K562 (cell line): ENCODE measurements around the gene UBE2C. TPM values are rescaled to one million over a fixed set of nuclear protein-coding genes. Genes with fewer than 3 reads are reported as not detected.

Experiments
- CREM ChIP-seq: IDR thresholded peaks from 2 replicates; pipeline ENCODE4 v1.6.1; 2014; ENCODE audit warnings: antibody characterized with exemption, low read depth
- HBP1 ChIP-seq: fragments of 450-650 bp; formaldehyde crosslinking; IDR thresholded peaks from 2 replicates; pipeline ENCODE4 v1.4.0; 2022; ENCODE audit warnings: missing genetic modification characterization
- KDM1A ChIP-seq, 2 experiments: fragments of 450-650 bp; IDR thresholded peaks; 2 replicates each; pipeline ENCODE4 v1.6.1; 2016; ENCODE audit warnings: mild to moderate bottlenecking in 2 of 2
- NR2C2 ChIP-seq, 2 experiments: fragments of 200-800 bp in 1 of 2; sonication (Bioruptor generic) in 1 of 2; sonication (generic) in 1 of 2; formaldehyde crosslinking in 1 of 2; IDR thresholded peaks; 2 replicates each; pipeline versions ENCODE4 v1.6.1 to v1.8.0; 2016 to 2022; ENCODE audit warnings: mild to moderate bottlenecking in 1 of 2, missing compliant biosample characterization in 1 of 2, missing genetic modification characterization in 1 of 2, missing genetic modification reagents in 1 of 2
- RCOR1 ChIP-seq, 2 experiments: IDR thresholded peaks; 2 replicates each; pipeline ENCODE4 v1.6.1; 2012; ENCODE audit warnings: low read depth in 2 of 2, low read length in 2 of 2, borderline replicate concordance in 1 of 2, improper control_type of control experiment in 1 of 2
- SNAPC5 ChIP-seq: fragments of 250-450 bp; sonication (Bioruptor Pico); IDR thresholded peaks from 2 replicates; pipeline ENCODE4 v1.8.0; 2021; ENCODE audit warnings: moderate library complexity, mild to moderate bottlenecking, inconsistent platforms
- TBL1XR1 ChIP-seq, 2 experiments: IDR thresholded peaks; 2 replicates each; pipeline ENCODE4 v1.6.1; 2012; ENCODE audit warnings: improper control_type of control experiment in 2 of 2, low read length in 2 of 2, mild to moderate bottlenecking in 1 of 2
- USF1 ChIP-seq: sonication (generic); formaldehyde crosslinking; IDR thresholded peaks from 2 replicates; pipeline ENCODE4 v1.9.0; 2022; ENCODE audit warnings: mild to moderate bottlenecking, missing genetic modification reagents
- ZNF175 ChIP-seq: fragments of 200-800 bp; sonication (Bioruptor generic); IDR thresholded peaks from 2 replicates; pipeline ENCODE4 v1.6.1; 2016; ENCODE audit warnings: low read depth, mild to moderate bottlenecking, missing genetic modification characterization, missing compliant biosample characterization
- ZNF445 ChIP-seq: fragments of 250-450 bp; sonication (Bioruptor Pico); IDR thresholded peaks from 2 replicates; pipeline ENCODE4 v1.4.0; 2020; ENCODE audit warnings: low read depth, mild to moderate bottlenecking, moderate library complexity
- ZNF76 ChIP-seq: fragments of 250-450 bp; sonication (Bioruptor Pico); IDR thresholded peaks from 2 replicates; pipeline ENCODE4 v1.4.0; 2020; ENCODE audit warnings: mild to moderate bottlenecking, moderate library complexity, borderline replicate concordance
- polyA plus RNA-seq, 8 experiments: library from polyadenylated mRNA; depleted of rRNA in 4 of 8; stranded (reverse) in 5 of 8; unstranded in 3 of 8; fragments of >200 nt; fragmentation: Nextera tagmentation in 2 of 8; fragmentation: Illumina TruSeq in 1 of 8; extraction: Ambion mirVana in 2 of 8; extraction: Trizol in 1 of 8; gene quantifications; 2 replicates each; pipeline versions ENCODE4 v1.2.1 to v1.2.3, GENCODE V29; 2011 to 2014; ENCODE audit warnings: inconsistent platforms in 1 of 8, missing spikeins in 1 of 8
- total RNA-seq, 7 experiments: library from RNA; depleted of rRNA in 6 of 7; stranded (reverse); fragments of >200 nt in 6 of 7; fragmentation: Illumina TruSeq in 2 of 7; extraction: Trizol in 2 of 7; gene quantifications; 2 replicates each; pipeline versions ENCODE4 v1.2.1 to v1.2.3, GENCODE V29; 2011 to 2021; ENCODE audit warnings: low replicate concordance in 1 of 7
- TF ChIP-seq, protein P1 (sequence below), 2 experiments: IDR thresholded peaks in 1 of 2; conservative IDR thresholded peaks in 1 of 2; 2 replicates each; pipeline ENCODE4 v1.6.1; 2016; ENCODE audit warnings: low read depth in 2 of 2, mild to moderate bottlenecking in 1 of 2, missing compliant biosample characterization in 1 of 2, missing genetic modification characterization in 1 of 2, moderate library complexity in 1 of 2
- TF ChIP-seq, protein P2 (sequence below), 2 experiments: IDR thresholded peaks; 2 replicates each; pipeline ENCODE4 v1.6.1; 2011; ENCODE audit warnings: borderline replicate concordance in 1 of 2, control low read depth in 1 of 2, low read depth in 1 of 2, low read length in 1 of 2, mild to moderate bottlenecking in 1 of 2, mixed read lengths in 1 of 2, moderate library complexity in 1 of 2; ENCODE audit not compliant: insufficient read depth in 1 of 2, insufficient read length in 1 of 2, poor library complexity in 1 of 2, severe bottlenecking in 1 of 2; ENCODE audit errors: extremely low read depth in 1 of 2
- TF ChIP-seq, protein P3 (sequence below), 2 experiments: fragments of 450-650 bp in 1 of 2; sonication (generic) in 1 of 2; formaldehyde crosslinking in 1 of 2; IDR thresholded peaks in 1 of 2; conservative IDR thresholded peaks in 1 of 2; 2 replicates each; pipeline versions ENCODE4 v1.6.1 to v1.8.1; 2016 to 2023; ENCODE audit warnings: mild to moderate bottlenecking in 2 of 2, moderate library complexity in 2 of 2, inconsistent platforms in 1 of 2, missing genetic modification reagents in 1 of 2
- TF ChIP-seq, protein P4 (sequence below): fragments of 450-650 bp; formaldehyde crosslinking; IDR thresholded peaks from 2 replicates; pipeline ENCODE4 v1.4.0; 2020; ENCODE audit warnings: mild to moderate bottlenecking, mixed read lengths

The UBE2C gene
- total and polyA plus RNA-seq, 9 of the 15 experiments (the other 6 are each of a cell fraction or from before 2014, with no cell fraction given) = 0.51 to 1.6 (median 0.69) TPM

- TF ChIP-seq USF1 (CRISPR knock-in tag) (no peak), NR2C2 (CRISPR knock-in tag; IDR thresholded peaks at IDR 0.05) (no peak), NR2C2 (tag; IDR thresholded peaks at IDR 0.05) (peak; percentile 94), HBP1 (no peak), SNAPC5 (CRISPR knock-in tag) (no peak), RCOR1 (IDR thresholded peaks at IDR 0.05; ENCODE audit: borderline replicate concordance in 1 of 2, low read depth in 2 of 2, low read length in 2 of 2) (peak in 1 of 2 experiments; percentile 80; a peak in 2 of 4 replicates), ZNF175 (0 out of 2 replicates have a peak, but pooled peaks have one; percentile 1), ZNF76 (CRISPR knock-in tag) (no peak), KDM1A (IDR thresholded peaks at IDR 0.05) (peak; percentile 17 to 65; a peak in 3 of 4 replicates), TBL1XR1 (IDR thresholded peaks at IDR 0.05; ENCODE audit: low read length in 2 of 2) (no peak), CREM (0 out of 2 replicates have a peak, but pooled peaks have one; percentile 6), ZNF445 (no peak)
- TF ChIP-seq, protein P1, sequence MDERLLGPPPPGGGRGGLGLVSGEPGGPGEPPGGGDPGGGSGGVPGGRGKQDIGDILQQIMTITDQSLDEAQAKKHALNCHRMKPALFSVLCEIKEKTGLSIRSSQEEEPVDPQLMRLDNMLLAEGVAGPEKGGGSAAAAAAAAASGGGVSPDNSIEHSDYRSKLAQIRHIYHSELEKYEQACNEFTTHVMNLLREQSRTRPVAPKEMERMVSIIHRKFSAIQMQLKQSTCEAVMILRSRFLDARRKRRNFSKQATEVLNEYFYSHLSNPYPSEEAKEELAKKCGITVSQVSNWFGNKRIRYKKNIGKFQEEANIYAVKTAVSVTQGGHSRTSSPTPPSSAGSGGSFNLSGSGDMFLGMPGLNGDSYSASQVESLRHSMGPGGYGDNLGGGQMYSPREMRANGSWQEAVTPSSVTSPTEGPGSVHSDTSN (CRISPR knock-in tag; IDR thresholded peaks at IDR 0.05; ENCODE audit: low read depth) = no peak
- TF ChIP-seq, protein P1 (tag; conservative IDR thresholded peaks at IDR 0.05; ENCODE audit: low read depth) = no peak
- TF ChIP-seq, protein P2, sequence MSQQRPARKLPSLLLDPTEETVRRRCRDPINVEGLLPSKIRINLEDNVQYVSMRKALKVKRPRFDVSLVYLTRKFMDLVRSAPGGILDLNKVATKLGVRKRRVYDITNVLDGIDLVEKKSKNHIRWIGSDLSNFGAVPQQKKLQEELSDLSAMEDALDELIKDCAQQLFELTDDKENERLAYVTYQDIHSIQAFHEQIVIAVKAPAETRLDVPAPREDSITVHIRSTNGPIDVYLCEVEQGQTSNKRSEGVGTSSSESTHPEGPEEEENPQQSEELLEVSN (IDR thresholded peaks at IDR 0.05; ENCODE audit: borderline replicate concordance in 1 of 2, extremely low read depth in 1 of 2, insufficient read depth in 1 of 2, insufficient read length in 1 of 2, low read depth in 1 of 2, low read length in 1 of 2, poor library complexity in 1 of 2, severe bottlenecking in 1 of 2) = peak in 1 of 2 experiments; percentile 29
- TF ChIP-seq, protein P3, sequence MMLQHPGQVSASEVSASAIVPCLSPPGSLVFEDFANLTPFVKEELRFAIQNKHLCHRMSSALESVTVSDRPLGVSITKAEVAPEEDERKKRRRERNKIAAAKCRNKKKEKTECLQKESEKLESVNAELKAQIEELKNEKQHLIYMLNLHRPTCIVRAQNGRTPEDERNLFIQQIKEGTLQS (IDR thresholded peaks at IDR 0.05) = no peak
- TF ChIP-seq, protein P3 (CRISPR knock-in tag; conservative IDR thresholded peaks at IDR 0.05) = no peak
- TF ChIP-seq, protein P4, sequence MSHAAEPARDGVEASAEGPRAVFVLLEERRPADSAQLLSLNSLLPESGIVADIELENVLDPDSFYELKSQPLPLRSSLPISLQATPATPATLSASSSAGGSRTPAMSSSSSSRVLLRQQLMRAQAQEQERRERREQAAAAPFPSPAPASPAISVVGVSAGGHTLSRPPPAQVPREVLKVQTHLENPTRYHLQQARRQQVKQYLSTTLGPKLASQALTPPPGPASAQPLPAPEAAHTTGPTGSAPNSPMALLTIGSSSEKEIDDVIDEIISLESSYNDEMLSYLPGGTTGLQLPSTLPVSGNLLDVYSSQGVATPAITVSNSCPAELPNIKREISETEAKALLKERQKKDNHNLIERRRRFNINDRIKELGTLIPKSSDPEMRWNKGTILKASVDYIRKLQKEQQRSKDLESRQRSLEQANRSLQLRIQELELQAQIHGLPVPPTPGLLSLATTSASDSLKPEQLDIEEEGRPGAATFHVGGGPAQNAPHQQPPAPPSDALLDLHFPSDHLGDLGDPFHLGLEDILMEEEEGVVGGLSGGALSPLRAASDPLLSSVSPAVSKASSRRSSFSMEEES (CRISPR knock-in tag) = no peak
Measured at GRCh38 chr20:45857882-45858216, 45.4 kb downstream of the UBE2C start (continued).
